Neural progenitor cell (in vitro differentiated cells): ENCODE results near the gene ERN1. TPM values are rescaled to one million over a fixed set of nuclear protein-coding genes. Genes with fewer than 3 reads are reported as not detected.

Source experiments
- DNase-seq: peaks from one replicate; pipeline ENCODE4 v3.0.0-alpha.2; 2016; ENCODE audit warnings: low spot score
- H2AFZ ChIP-seq: fragments of 200-600 bp; sonication (generic); replicated peaks from 2 replicates; pipeline ENCODE4 v1.6.1; 2016; ENCODE audit warnings: antibody characterized with exemption
- H3F3A ChIP-seq: fragments of 200-600 bp; sonication (generic); 2 replicates; pipeline ENCODE4 v1.6.1; 2016; ENCODE audit warnings: antibody characterized with exemption, low read depth
- H3K27ac ChIP-seq: fragments of 200-600 bp; sonication (generic); 2 replicates; pipeline ENCODE4 v1.5.1; 2016; ENCODE audit warnings: mild to moderate bottlenecking
- H3K27me3 ChIP-seq: fragments of 200-600 bp; sonication (generic); 2 replicates; pipeline ENCODE4 v1.6.1; 2016; ENCODE audit warnings: mild to moderate bottlenecking, moderate library complexity
- H3K36me3 ChIP-seq: fragments of 200-600 bp; sonication (generic); 2 replicates; pipeline ENCODE4 v1.5.1; 2016
- H3K4me1 ChIP-seq: fragments of 200-600 bp; sonication (generic); 2 replicates; pipeline ENCODE4 v1.6.1; 2016; ENCODE audit warnings: mixed run types
- H3K4me2 ChIP-seq: fragments of 200-600 bp; sonication (generic); 2 replicates; pipeline ENCODE4 v1.6.1; 2016
- H3K4me3 ChIP-seq: fragments of 200-600 bp; sonication (generic); 2 replicates; pipeline ENCODE4 v1.5.1; 2016
- H3K79me2 ChIP-seq: fragments of 200-600 bp; sonication (generic); 2 replicates; pipeline ENCODE4 v1.6.1; 2016; ENCODE audit warnings: low read depth
- H3K9ac ChIP-seq: fragments of 200-600 bp; sonication (generic); 2 replicates; pipeline ENCODE4 v1.6.1; 2016
- H3K9me3 ChIP-seq: fragments of 200-600 bp; sonication (generic); 2 replicates; pipeline ENCODE4 v1.5.1; 2016; ENCODE audit warnings: low read depth
- H4K20me1 ChIP-seq: fragments of 200-600 bp; sonication (generic); 2 replicates; pipeline ENCODE4 v1.6.1; 2016; ENCODE audit warnings: low read depth
- H3K27ac Mint-ChIP-seq: 3 replicates; pipeline ENCODE4 v1.8.0; 2021; ENCODE audit warnings: mixed read lengths
- H3K27me3 Mint-ChIP-seq: 2 replicates; pipeline ENCODE4 v1.8.0; 2022; ENCODE audit warnings: low read depth, mild to moderate bottlenecking, inconsistent platforms, moderate library complexity, mixed read lengths; ENCODE audit not compliant: insufficient read depth
- H3K36me3 Mint-ChIP-seq: 3 replicates; pipeline ENCODE4 v1.8.0; 2021; ENCODE audit warnings: mixed read lengths
- H3K4me1 Mint-ChIP-seq: 3 replicates; pipeline ENCODE4 v1.8.0; 2021; ENCODE audit warnings: mixed read lengths
- H3K4me3 Mint-ChIP-seq: 3 replicates; pipeline ENCODE4 v1.8.0; 2021; ENCODE audit warnings: mild to moderate bottlenecking, moderate library complexity, mixed read lengths
- H3K9me3 Mint-ChIP-seq: 3 replicates; pipeline ENCODE4 v1.8.0; 2020; ENCODE audit warnings: mixed read lengths
- CTCF ChIP-seq: fragments of 200-600 bp; sonication (generic); IDR thresholded peaks from 2 replicates; pipeline ENCODE4 v1.5.1; 2017; ENCODE audit warnings: antibody characterized with exemption, mild to moderate bottlenecking
- EZH2 ChIP-seq: fragments of 200-600 bp; sonication (generic); IDR thresholded peaks from 2 replicates; pipeline ENCODE4 v1.6.1; 2017; ENCODE audit warnings: antibody characterized with exemption, mild to moderate bottlenecking, moderate library complexity
- EZH2phosphoT487 ChIP-seq: fragments of 200-600 bp; sonication (generic); IDR thresholded peaks from 2 replicates; pipeline ENCODE4 v1.6.1; 2017; ENCODE audit warnings: antibody characterized with exemption
- total RNA-seq: library from RNA; depleted of rRNA; stranded (reverse); fragments of >200 nt; gene quantifications from 2 replicates; pipeline ENCODE4 v1.2.3, GENCODE V29; 2015; ENCODE audit warnings: low replicate concordance

The ERN1 gene
- total RNA-seq, 1 donor from 2014 or later = 2.4 TPM

- Histone ChIP-seq H3K36me3 (no peaks in the 10 kb centered on the region), H3K4me3 (no peak overlapping the region), H3K27me3 (no peaks in the 10 kb centered on the region), H2AFZ (no peak overlapping the region), H3K27ac (no peak overlapping the region), H3K4me1 (peaks cover 27% of the 10 kb centered on the region), H3F3A (peaks cover 5% of the 10 kb centered on the region), H3K9ac (no peak overlapping the region), H3K9me3 (no peaks in the 10 kb centered on the region), H4K20me1 (no peaks in the 10 kb centered on the region), H3K79me2 (no peaks in the 10 kb centered on the region), H3K4me2 (no peak overlapping the region)
- Mint-ChIP-seq H3K9me3 (no peaks in the 10 kb centered on the region), H3K4me3 (no peak overlapping the region), H3K27ac (no peak overlapping the region), H3K27me3 (peaks cover 6% of the 10 kb centered on the region), H3K36me3 (no peaks in the 10 kb centered on the region), H3K4me1 (peaks cover 27% of the 10 kb centered on the region)
- DNase-seq = no peak
- TF ChIP-seq EZH2phosphoT487 (no peak), CTCF (no peak), EZH2 (no peak)
Measured at GRCh38 chr17:64005734-64006167, 124.2 kb downstream of the ERN1 start.

- no peaks in the 10 kb centered on the region for H3K36me3 Mint-ChIP-seq
- Histone ChIP-seq H3K27ac (no peak overlapping the region), H3K4me1 (peaks cover 21% of the 10 kb centered on the region), H4K20me1 (no peaks in the 10 kb centered on the region), H2AFZ (no peak overlapping the region), H3K4me2 (no peak overlapping the region), H3K9me3 (no peaks in the 10 kb centered on the region), H3K4me3 (no peak overlapping the region), H3K27me3 (no peaks in the 10 kb centered on the region), H3K9ac (no peak overlapping the region), H3K36me3 (no peaks in the 10 kb centered on the region), H3F3A (peaks cover 2% of the 10 kb centered on the region), H3K79me2 (no peaks in the 10 kb centered on the region)
- TF ChIP-seq CTCF (no peak), EZH2 (no peak), EZH2phosphoT487 (no peak)
- H3K27me3 Mint-ChIP-seq = peaks cover 6% of the 10 kb centered on the region
- no peak overlapping the region for H3K4me3 Mint-ChIP-seq
- H3K4me1 Mint-ChIP-seq = peaks cover 22% of the 10 kb centered on the region
- no peaks in the 10 kb centered on the region for H3K9me3 Mint-ChIP-seq
- peak overlapping the region; percentile 74 for H3K27ac Mint-ChIP-seq
- DNase-seq = no peak
Measured at GRCh38 chr17:64004903-64005733, 124.8 kb downstream of the ERN1 start.

- no peaks in the 10 kb centered on the region for H3K36me3 ChIP-seq
- Mint-ChIP-seq H3K36me3 (no peaks in the 10 kb centered on the region), H3K4me1 (peaks cover 22% of the 10 kb centered on the region), H3K27ac (no peak overlapping the region), H3K27me3 (peaks cover 11% of the 10 kb centered on the region), H3K4me3 (no peak overlapping the region), H3K9me3 (no peaks in the 10 kb centered on the region)
- peaks cover 5% of the 10 kb centered on the region for H3K27me3 ChIP-seq
- no peaks in the 10 kb centered on the region for H4K20me1 ChIP-seq
- no peaks in the 10 kb centered on the region for H3K79me2 ChIP-seq
- no peak overlapping the region for H3K27ac ChIP-seq
- H3K9me3 ChIP-seq = no peaks in the 10 kb centered on the region
- no peak overlapping the region for H3K9ac ChIP-seq
- no peaks in the 10 kb centered on the region for H3F3A ChIP-seq
- H3K4me2 ChIP-seq = no peak overlapping the region
- TF ChIP-seq CTCF = no peak
- no peak for TF ChIP-seq EZH2phosphoT487
- TF ChIP-seq EZH2 = no peak
- H3K4me1 ChIP-seq = peaks cover 13% of the 10 kb centered on the region
- no peak overlapping the region for H3K4me3 ChIP-seq
- no peak overlapping the region for H2AFZ ChIP-seq
- DNase-seq = no peak
Measured at GRCh38 chr17:64004218-64004770, 125.7 kb downstream of the ERN1 start.
